PC-3 (cell line): ENCODE results near the gene EXOC4. TPM values are rescaled to one million over a fixed set of nuclear protein-coding genes. Genes with fewer than 3 reads are reported as not detected.
"Not testable (repeated sequence)": the region's sequence is repeated elsewhere in the genome, so short reads cannot be mapped to it uniquely, and the experiment has no call there.

Experiments
- ATAC-seq: fragments of 200-7000 bp; cut with Tn5 transposase; 2 replicates; pipeline ENCODE4 v1.9.1; 2020; ENCODE audit warnings: mild to moderate bottlenecking, moderate library complexity
- BruUV-seq: library from RNA; stranded (reverse); fragments of 400-500 nt; replicated peaks from 2 replicates; lab custom pipeline; 2021; lab: Mats Ljungman, UMichigan
- CTCF ChIA-PET: fragments of 300-600 bp; sonication (Branson Sonifier 250); formaldehyde crosslinking; loops from one replicate; lab custom pipeline; 2022; ENCODE audit warnings: antibody characterized with exemption; lab: Charles Lee
- POLR2A ChIA-PET: fragments of 300-600 bp; sonication (Branson Sonifier 250); formaldehyde crosslinking; loops from one replicate; lab custom pipeline; 2022; ENCODE audit warnings: antibody characterized with exemption; ENCODE audit not compliant: unreplicated experiment; lab: Charles Lee
- DNase-seq: peaks from one replicate; pipeline ENCODE4 v3.0.0-alpha.2; 2015
- H2AFZ ChIP-seq: fragments of 300-600 bp; sonication (generic); 2 replicates; pipeline ENCODE4 v1.6.0; 2016; ENCODE audit warnings: antibody characterized with exemption, low read length
- H3F3A ChIP-seq: fragments of 300-600 bp; sonication (generic); one replicate; pipeline ENCODE4 v1.6.0; 2017; ENCODE audit warnings: antibody characterized with exemption, low read length, control low read depth, mild to moderate bottlenecking; ENCODE audit not compliant: unreplicated experiment
- H3K27ac ChIP-seq: fragments of 300-600 bp; sonication (generic); 2 replicates; pipeline ENCODE4 v1.5.1; 2016; ENCODE audit warnings: mild to moderate bottlenecking, low read length
- H3K27me3 ChIP-seq: fragments of 300-600 bp; sonication (generic); 2 replicates; pipeline ENCODE4 v1.6.1; 2016; ENCODE audit warnings: low read length, mixed read lengths
- H3K36me3 ChIP-seq: fragments of 300-600 bp; sonication (generic); 2 replicates; pipeline ENCODE4 v1.6.1; 2016; ENCODE audit warnings: low read depth, mixed run types, low read length, mixed read lengths
- H3K4me1 ChIP-seq: fragments of 300-600 bp; sonication (generic); 2 replicates; pipeline ENCODE4 v1.5.1; 2016; ENCODE audit warnings: low read length; ENCODE audit not compliant: insufficient read depth
- H3K4me2 ChIP-seq: fragments of 300-600 bp; sonication (generic); 2 replicates; pipeline ENCODE4 v1.6.0; 2016; ENCODE audit warnings: low read length
- H3K4me3 ChIP-seq: fragments of 300-600 bp; sonication (generic); 2 replicates; pipeline ENCODE4 v1.5.1; 2016; ENCODE audit warnings: mild to moderate bottlenecking, low read length, mixed read lengths
- H3K79me2 ChIP-seq: fragments of 300-600 bp; sonication (generic); 2 replicates; pipeline ENCODE4 v1.6.1; 2017; ENCODE audit warnings: low read length, mixed read lengths
- H3K9ac ChIP-seq: fragments of 300-600 bp; sonication (generic); 2 replicates; pipeline ENCODE4 v1.6.0; 2016; ENCODE audit warnings: mild to moderate bottlenecking, low read length
- H3K9me2 ChIP-seq: fragments of 300-600 bp; sonication (generic); replicated peaks from 2 replicates; pipeline ENCODE4 v1.6.1; 2016; ENCODE audit warnings: mixed run types, low read length, mixed read lengths
- H3K9me3 ChIP-seq: fragments of 300-600 bp; sonication (generic); 2 replicates; pipeline ENCODE4 v1.6.1; 2016; ENCODE audit warnings: low read length, mixed read lengths
- H4K20me1 ChIP-seq: fragments of 300-600 bp; sonication (generic); 2 replicates; pipeline ENCODE4 v1.6.1; 2016; ENCODE audit warnings: low read length, mixed read lengths
- EZH2 ChIP-seq: fragments of 300-600 bp; sonication (generic); IDR thresholded peaks from one replicate; pipeline ENCODE4 v1.6.1; 2017; ENCODE audit warnings: antibody characterized with exemption, mild to moderate bottlenecking, low read length; ENCODE audit not compliant: unreplicated experiment
- EZH2phosphoT487 ChIP-seq: fragments of 300-600 bp; sonication (generic); IDR thresholded peaks from 2 replicates; pipeline ENCODE4 v1.6.1; 2018; ENCODE audit warnings: mild to moderate bottlenecking, antibody characterized with exemption, low read length, borderline replicate concordance
- intact Hi-C: fragments of 100-400 bp; cut with micrococcal nuclease; formaldehyde crosslinking; loops from 2 replicates; pipeline ENCODE4 v1.9.0; 2023
- total RNA-seq: library from RNA; depleted of rRNA; stranded (reverse); fragments of >200 nt; gene quantifications from 2 replicates; pipeline ENCODE4 v1.2.3, GENCODE V29; 2014
- TF ChIP-seq, protein P1 (sequence below): fragments of 300-600 bp; sonication (generic); conservative IDR thresholded peaks from 2 replicates; pipeline ENCODE4 v1.5.1; 2017; ENCODE audit warnings: antibody characterized with exemption, low read depth, mild to moderate bottlenecking, low read length

The EXOC4 gene
- total RNA-seq, 1 experiment from 2014 or later, result 43.5 TPM

GRCh38 chr7:133887459-133887858, 634.6 kb downstream of the EXOC4 start:
- no peak overlapping the region for H3K27ac ChIP-seq
- no TSS peak for BruUV-seq
- H3K4me2 ChIP-seq, result no peak overlapping the region
- no peaks in the 10 kb centered on the region for H3K9me2 ChIP-seq
- POLR2A ChIA-PET, result no interaction called here
- H3K4me3 ChIP-seq, result no peak overlapping the region
- CTCF ChIA-PET, result no interaction called here
- ATAC-seq (peak; percentile 72), DNase-seq (peak; percentile 4)
- no peaks in the 10 kb centered on the region for H3K4me1 ChIP-seq
- intact Hi-C loops, result no loop called here
- no peak overlapping the region for H3K9ac ChIP-seq
- no peaks in the 10 kb centered on the region for H4K20me1 ChIP-seq
- H3F3A ChIP-seq, result no peaks in the 10 kb centered on the region
- no peaks in the 10 kb centered on the region for H3K79me2 ChIP-seq
- no peaks in the 10 kb centered on the region for H3K27me3 ChIP-seq
- H2AFZ ChIP-seq, result no peak overlapping the region
- H3K36me3 ChIP-seq, result no peaks in the 10 kb centered on the region
- TF ChIP-seq EZH2 (no peak), EZH2phosphoT487 (no peak)
- TF ChIP-seq, protein P1, sequence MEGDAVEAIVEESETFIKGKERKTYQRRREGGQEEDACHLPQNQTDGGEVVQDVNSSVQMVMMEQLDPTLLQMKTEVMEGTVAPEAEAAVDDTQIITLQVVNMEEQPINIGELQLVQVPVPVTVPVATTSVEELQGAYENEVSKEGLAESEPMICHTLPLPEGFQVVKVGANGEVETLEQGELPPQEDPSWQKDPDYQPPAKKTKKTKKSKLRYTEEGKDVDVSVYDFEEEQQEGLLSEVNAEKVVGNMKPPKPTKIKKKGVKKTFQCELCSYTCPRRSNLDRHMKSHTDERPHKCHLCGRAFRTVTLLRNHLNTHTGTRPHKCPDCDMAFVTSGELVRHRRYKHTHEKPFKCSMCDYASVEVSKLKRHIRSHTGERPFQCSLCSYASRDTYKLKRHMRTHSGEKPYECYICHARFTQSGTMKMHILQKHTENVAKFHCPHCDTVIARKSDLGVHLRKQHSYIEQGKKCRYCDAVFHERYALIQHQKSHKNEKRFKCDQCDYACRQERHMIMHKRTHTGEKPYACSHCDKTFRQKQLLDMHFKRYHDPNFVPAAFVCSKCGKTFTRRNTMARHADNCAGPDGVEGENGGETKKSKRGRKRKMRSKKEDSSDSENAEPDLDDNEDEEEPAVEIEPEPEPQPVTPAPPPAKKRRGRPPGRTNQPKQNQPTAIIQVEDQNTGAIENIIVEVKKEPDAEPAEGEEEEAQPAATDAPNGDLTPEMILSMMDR, result no peak
- no peaks in the 10 kb centered on the region for H3K9me3 ChIP-seq

- no peak overlapping the region for H3K4me2 ChIP-seq
- no peaks in the 10 kb centered on the region for H3K9me3 ChIP-seq
- BruUV-seq, result no TSS peak
- H4K20me1 ChIP-seq, result no peaks in the 10 kb centered on the region
- no peaks in the 10 kb centered on the region for H3K79me2 ChIP-seq
- no peaks in the 10 kb centered on the region for H3K27me3 ChIP-seq
- no peak overlapping the region for H3K4me3 ChIP-seq
- H3F3A ChIP-seq, result no peaks in the 10 kb centered on the region
- CTCF ChIA-PET, result interaction anchor here (0.5 kb wide), 1 partner anchor 146 kb away, joined by 6 read pairs; no protein-coding TSS in a partner anchor
- H3K4me1 ChIP-seq, result no peaks in the 10 kb centered on the region
- intact Hi-C loops, result no loop called here
- POLR2A ChIA-PET, result no interaction called here
- no peak overlapping the region for H2AFZ ChIP-seq
- DNase-seq (no peak), ATAC-seq (peak; percentile 72)
- H3K36me3 ChIP-seq, result no peaks in the 10 kb centered on the region
- no peak overlapping the region for H3K9ac ChIP-seq
- TF ChIP-seq EZH2phosphoT487 (no peak), EZH2 (no peak)
- TF ChIP-seq, protein P1, result no peak
- no peaks in the 10 kb centered on the region for H3K9me2 ChIP-seq
- no peak overlapping the region for H3K27ac ChIP-seq
These were observed 635.4 kb downstream of the EXOC4 start for GRCh38 chr7:133888061-133888930.

- H3K36me3 ChIP-seq, result no peaks in the 10 kb centered on the region
- H3K27ac ChIP-seq, result no peak overlapping the region
- TF ChIP-seq, protein P1, result no peak
- TF ChIP-seq EZH2phosphoT487 (no peak), EZH2 (no peak)
- ChIA-PET CTCF (no interaction called here), POLR2A (no interaction called here)
- no peaks in the 10 kb centered on the region for H3K27me3 ChIP-seq
- H3F3A ChIP-seq, result no peaks in the 10 kb centered on the region
- H3K4me2 ChIP-seq, result no peak overlapping the region
- intact Hi-C loops, result no loop called here
- ATAC-seq, result no peak
- H2AFZ ChIP-seq, result no peak overlapping the region
- no peaks in the 10 kb centered on the region for H3K4me1 ChIP-seq
- no peaks in the 10 kb centered on the region for H3K9me3 ChIP-seq
- no peak overlapping the region for H3K9ac ChIP-seq
- DNase-seq, result no peak
- H3K79me2 ChIP-seq, result no peaks in the 10 kb centered on the region
- H4K20me1 ChIP-seq, result no peaks in the 10 kb centered on the region
- BruUV-seq, result no TSS peak
- H3K9me2 ChIP-seq, result no peaks in the 10 kb centered on the region
- no peak overlapping the region for H3K4me3 ChIP-seq
These were observed 651.9 kb downstream of the EXOC4 start for GRCh38 chr7:133904776-133905175.

GRCh38 chr7:133906553-133906952, 653.7 kb downstream of the EXOC4 start:
- DNase-seq, H3F3A ChIP-seq, H3K4me2 ChIP-seq, CTCF ChIA-PET, H4K20me1 ChIP-seq, H3K9me2 ChIP-seq, H3K79me2 ChIP-seq, H3K4me3 ChIP-seq, BruUV-seq, H3K27ac ChIP-seq, H3K27me3 ChIP-seq, H3K36me3 ChIP-seq, ATAC-seq, intact Hi-C loops, H2AFZ ChIP-seq, H3K9me3 ChIP-seq, H3K9ac ChIP-seq, POLR2A ChIA-PET, H3K4me1 ChIP-seq: not testable (repeated sequence)
